HG03460 (cell line): ENCODE results near the gene TCAP.

ENCODE experiments used
- ATAC-seq: cut with Tn5 transposase; IDR thresholded peaks from one replicate; pipeline ENCODE4 v1.9.1; 2021; ENCODE audit not compliant: unreplicated experiment

The TCAP gene

GRCh38 chr17:39648616-39649366 is 16.4 kb upstream of the TCAP start:
- no peak for ATAC-seq

DNA sequence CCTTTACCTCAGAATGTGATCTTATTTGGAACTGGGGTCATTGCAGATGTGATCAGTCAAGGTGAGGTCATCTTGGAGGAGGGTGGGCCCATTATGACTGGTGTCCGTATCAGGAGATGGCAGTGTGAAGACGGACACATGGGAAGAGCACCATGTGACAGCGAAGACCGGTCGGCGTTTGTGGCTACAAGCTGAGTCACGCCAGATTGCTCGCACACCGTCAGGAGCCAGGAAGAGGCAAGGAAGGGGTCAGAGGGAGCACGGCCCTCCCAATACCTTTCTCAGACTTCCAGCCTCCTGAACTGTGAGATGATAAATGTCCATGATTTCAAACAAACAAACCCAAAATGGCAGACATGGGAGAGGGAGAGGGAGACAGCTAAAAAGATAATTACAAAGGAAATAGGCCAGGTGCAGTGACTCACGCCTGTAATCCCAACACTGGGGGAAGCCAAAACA is 15.0 kb upstream of the TCAP start:
- no peak for ATAC-seq

DNA sequence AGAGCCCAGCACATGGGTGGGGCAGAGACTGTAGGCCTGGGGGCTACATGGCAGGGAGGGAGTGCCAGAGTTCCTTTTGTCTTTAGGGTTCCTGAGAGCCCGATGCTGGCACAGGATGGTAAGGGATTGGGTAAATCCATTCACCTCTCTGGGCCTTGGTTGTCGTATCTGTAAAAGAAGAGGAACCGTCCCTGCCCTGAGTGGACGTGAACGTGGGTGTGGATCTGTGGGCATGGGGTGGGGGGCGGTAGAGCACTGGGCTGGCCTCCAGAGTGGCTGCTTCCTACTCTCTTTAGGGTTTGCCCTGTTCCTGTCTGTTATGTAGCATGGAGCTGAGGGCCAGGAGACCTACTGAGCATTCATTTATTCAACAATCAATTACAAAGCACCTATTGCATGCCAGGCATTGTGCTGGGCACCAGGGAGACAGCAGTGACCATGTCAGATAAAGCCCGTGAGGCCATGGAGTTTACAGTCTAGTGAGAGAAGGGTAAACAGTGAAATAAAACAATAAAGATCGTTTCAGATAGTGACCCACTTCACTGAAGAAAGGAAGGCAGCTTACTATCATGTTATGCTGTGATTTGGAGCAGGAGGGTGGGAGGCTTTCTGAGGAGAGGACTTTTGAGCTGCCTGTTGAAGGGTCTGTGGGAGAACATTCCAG is 13.1 kb upstream of the TCAP start:
- ATAC-seq, result no peak

GRCh38 chr17:39652587-39653315 is 12.4 kb upstream of the TCAP start:
- ATAC-seq, result no peak

DNA sequence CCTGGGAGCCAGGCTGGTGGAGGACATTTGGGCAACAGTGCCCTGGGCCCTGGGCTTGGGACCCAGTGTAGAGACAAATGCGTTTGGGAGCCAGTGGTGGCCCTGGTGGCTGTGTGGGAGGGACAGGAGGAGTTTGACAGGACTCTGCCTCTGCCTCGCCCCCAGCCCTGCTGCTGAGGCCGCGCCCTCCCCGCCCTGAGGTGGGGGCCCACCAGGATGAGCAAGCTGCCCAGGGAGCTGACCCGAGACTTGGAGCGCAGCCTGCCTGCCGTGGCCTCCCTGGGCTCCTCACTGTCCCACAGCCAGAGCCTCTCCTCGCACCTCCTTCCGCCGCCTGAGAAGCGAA is 11.9 kb upstream of the TCAP start:
- no peak for ATAC-seq

- no peak for ATAC-seq
Observed at GRCh38 chr17:39653662-39654331, 11.4 kb upstream of the TCAP start.

GRCh38 chr17:39655105-39655504 is 10.0 kb upstream of the TCAP start:
- no peak for ATAC-seq

DNA sequence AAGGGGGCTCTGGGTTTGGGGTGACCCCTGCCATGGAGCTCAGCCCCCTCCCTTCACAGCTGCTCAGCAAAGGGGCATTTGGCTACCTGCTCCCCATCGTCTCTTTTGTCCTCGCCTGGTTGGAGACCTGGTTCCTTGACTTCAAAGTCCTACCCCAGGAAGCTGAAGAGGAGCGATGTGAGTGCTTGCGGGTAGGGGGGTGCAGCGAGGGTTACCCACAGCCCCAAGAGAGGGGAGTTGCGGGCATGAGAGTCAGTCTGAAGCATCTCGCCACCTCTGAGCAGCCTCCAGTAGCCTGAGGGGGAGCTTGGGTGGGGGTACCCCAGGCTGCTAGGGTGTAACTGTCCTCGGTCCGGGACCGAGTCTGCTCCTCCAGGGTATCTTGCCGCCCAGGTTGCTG is 6.8 kb upstream of the TCAP start:
- no peak for ATAC-seq

DNA sequence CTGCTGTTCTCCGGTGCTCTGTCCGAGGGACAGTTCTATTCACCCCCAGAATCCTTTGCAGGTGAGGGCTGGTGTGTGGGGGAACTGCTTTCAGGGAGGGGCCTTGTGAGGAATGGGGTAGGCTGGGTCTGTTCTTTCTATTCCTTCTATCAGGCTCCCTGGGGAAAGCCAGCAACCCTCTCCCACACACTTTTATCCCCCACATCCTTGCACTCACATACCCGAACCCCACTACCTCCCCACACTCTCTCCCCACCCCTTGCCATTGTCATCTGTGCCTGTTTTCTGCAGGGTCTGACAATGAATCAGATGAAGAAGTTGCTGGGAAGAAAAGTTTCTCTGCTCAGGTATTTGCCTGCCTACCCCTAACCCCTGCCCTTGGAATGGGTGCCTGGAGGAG is 6.4 kb upstream of the TCAP start:
- no peak for ATAC-seq

GRCh38 chr17:39659279-39660010 is 5.7 kb upstream of the TCAP start:
- no peak for ATAC-seq

GRCh38 chr17:39660011-39660360 is 5.2 kb upstream of the TCAP start:
- no peak for ATAC-seq

DNA sequence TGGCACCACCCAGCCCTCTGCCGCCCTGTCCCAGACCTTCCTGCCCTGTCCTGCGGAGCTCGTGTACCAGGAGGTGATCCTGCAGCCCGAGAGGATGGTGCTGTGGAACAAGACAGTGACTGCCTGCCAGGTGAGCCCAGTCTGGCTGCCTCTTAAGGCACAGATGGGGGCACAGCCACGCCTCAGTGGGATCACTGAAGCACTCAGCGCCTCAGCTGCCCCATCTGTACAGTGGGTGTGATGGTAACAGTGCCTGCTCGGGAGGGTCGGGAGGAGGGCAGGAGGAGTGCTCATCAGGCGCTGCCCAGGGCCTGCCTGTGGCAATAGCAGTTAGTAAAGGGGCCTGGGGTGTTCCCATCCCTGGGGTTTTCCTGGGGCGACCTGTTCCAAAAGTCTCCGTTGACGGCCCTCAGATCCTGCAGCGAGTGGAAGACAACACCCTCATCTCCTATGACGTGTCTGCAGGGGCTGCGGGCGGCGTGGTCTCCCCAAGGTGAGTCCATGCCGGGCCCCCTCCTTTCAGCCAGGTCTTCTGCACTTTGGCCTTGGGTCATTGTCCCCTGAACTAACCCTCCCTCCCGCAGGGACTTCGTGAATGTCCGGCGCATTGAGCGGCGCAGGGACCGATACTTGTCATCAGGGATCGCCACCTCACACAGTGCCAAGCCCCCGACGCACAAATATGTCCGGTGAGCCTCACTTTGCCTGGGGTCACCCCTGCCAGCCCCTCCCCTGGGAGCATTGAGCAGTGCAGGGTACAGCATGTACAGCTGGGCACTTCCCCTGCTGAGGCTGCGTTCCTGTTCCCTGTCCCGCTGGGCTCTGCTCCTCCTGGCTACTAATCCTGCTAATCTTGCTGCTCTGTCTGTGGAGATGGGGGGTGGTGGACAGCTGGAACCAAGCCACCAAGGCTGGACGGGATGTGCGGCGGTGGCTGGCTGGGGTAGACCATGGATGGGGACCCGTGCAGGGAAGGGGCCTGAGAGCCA is 4.5 kb upstream of the TCAP start:
- ATAC-seq, result no peak

GRCh38 chr17:39661744-39662541 is 3.2 kb upstream of the TCAP start:
- no peak for ATAC-seq

DNA sequence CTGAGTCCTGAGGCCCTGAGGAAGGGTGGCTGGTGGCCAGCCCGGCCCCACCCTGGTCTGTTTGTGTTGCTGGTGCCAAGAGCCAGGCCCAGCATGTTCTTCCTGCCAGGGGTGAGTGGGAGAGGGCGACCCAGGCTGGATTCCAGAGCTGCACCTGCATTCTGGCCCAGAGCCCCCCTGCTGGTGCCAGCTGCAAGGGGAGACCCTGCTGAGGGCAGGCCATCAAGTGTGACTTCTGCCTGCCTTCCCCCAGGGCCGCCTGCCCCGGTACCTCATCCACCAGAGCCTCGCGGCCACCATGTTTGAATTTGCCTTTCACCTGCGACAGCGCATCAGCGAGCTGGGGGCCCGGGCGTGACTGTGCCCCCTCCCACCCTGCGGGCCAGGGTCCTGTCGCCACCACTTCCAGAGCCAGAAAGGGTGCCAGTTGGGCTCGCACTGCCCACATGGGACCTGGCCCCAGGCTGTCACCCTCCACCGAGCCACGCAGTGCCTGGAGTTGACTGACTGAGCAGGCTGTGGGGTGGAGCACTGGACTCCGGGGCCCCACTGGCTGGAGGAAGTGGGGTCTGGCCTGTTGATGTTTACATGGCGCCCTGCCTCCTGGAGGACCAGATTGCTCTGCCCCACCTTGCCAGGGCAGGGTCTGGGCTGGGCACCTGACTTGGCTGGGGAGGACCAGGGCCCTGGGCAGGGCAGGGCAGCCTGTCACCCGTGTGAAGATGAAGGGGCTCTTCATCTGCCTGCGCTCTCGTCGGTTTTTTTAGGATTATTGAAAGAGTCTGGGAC is 2.4 kb upstream of the TCAP start:
- no peak for ATAC-seq

DNA sequence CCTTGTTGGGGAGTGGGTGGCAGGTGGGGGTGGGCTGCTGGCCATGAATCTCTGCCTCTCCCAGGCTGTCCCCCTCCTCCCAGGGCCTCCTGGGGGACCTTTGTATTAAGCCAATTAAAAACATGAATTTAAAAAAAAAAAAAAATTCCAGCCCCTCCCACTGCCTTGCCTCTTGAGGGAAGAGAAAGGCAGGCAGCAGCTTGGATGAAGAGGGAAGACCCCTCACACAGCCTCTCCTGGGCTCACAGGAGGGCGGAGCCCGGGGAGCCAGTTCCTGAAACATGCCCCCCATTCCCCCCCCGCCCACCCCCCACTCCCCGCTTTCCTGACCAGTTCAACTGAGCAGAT is 1.8 kb upstream of the TCAP start:
- ATAC-seq, result no peak

DNA sequence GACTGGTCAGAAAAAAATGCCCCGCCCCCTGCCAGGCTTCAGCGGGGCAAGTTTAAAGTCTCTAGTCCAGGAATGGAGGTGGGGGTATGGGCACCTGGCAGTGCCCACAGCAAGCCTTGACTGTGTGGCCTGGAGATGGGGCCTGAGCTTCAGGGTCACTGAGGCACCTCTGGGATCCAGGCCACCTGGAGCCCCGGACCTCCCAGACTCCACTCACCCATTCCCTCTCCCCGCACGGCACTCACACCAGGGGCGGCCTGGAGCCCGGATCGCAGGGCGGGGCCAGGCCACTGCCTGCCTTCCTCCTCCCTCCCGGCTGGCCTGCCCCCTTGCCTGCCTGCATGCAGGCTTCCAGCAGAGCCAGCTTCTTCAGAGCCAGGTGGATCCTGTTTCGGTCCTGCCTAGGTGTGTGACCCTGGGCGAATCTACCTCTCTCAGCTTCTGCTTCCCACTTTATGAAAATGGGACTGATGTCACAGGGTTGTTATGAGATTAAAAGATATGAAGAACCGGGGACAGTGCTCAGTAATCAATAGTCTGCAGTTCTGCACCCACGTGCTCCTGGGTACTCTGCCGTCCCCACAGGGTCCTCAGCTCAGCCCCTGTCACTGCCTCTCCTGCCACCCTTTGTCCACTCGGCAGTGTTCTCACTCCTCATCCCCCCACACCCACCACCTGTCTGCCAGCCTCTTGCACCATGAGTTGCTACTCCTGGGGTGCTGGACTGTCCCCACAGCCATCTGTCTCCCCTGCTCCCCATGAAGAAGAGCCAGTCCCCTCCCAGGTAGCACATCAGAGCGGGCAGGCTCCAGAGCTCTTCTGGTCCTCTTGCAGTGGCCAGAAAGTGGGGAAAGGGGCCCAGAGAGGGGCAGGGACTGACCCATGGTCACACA is 1.2 kb upstream of the TCAP start:
- ATAC-seq, result no peak

- no peak for ATAC-seq
Observed at GRCh38 chr17:39665642-39666224, 584 bp downstream of the TCAP start.
